NCI-H2029 (cell line): ENCODE results near the gene TNFSF13.

Experiments used
- DNase-seq: peaks from one replicate; lab custom pipeline; 2025; lab: John Stamatoyannopoulos, UW

TNFSF13 gene

GRCh38 chr17:7575481-7575883, 16.9 kb downstream of the TNFSF13 start:
- no peak for DNase-seq

GRCh38 chr17:7575959-7576358, 17.4 kb downstream of the TNFSF13 start:
- no peak for DNase-seq

GRCh38 chr17:7576432-7576937, 17.9 kb downstream of the TNFSF13 start:
- no peak for DNase-seq

DNA sequence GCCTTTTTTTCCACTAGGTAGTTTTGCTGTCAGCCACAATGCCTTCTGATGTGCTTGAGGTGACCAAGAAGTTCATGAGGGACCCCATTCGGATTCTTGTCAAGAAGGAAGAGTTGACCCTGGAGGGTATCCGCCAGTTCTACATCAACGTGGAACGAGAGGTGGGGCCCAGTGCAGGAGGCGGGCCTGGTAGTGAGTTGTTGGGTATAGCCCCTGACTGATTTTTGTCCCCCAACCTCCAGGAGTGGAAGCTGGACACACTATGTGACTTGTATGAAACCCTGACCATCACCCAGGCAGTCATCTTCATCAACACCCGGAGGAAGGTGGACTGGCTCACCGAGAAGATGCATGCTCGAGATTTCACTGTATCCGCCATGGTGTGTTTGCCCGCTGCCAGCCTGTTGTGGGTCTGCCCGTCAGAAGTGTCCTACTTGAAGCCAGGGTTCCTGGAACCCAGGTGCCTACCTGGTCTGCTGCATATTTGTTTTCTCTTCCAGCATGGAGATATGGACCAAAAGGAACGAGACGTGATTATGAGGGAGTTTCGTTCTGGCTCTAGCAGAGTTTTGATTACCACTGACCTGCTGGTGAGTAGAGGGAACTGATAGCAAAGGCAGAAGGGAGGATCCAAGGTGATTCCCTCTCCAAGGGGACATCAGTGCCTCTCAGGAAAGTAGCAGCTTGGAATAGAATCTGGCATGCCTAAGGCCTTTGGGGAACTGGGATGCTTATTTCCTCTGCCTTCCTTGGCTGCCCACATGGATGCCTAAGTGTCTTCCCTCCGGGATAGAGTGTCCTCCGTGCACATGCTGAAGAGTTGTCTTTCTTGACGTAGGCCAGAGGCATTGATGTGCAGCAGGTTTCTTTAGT, 19.0 kb downstream of the TNFSF13 start:
- DNase-seq, result no peak

GRCh38 chr17:7579001-7579833, 20.7 kb downstream of the TNFSF13 start, which contains the start of gene CD68:
TSS of gene CD68 (plus strand) at chr17:7579638. CDS start at chr17:7579678, 40 bp downstream.
- DNase-seq, result peak; percentile 7

DNA sequence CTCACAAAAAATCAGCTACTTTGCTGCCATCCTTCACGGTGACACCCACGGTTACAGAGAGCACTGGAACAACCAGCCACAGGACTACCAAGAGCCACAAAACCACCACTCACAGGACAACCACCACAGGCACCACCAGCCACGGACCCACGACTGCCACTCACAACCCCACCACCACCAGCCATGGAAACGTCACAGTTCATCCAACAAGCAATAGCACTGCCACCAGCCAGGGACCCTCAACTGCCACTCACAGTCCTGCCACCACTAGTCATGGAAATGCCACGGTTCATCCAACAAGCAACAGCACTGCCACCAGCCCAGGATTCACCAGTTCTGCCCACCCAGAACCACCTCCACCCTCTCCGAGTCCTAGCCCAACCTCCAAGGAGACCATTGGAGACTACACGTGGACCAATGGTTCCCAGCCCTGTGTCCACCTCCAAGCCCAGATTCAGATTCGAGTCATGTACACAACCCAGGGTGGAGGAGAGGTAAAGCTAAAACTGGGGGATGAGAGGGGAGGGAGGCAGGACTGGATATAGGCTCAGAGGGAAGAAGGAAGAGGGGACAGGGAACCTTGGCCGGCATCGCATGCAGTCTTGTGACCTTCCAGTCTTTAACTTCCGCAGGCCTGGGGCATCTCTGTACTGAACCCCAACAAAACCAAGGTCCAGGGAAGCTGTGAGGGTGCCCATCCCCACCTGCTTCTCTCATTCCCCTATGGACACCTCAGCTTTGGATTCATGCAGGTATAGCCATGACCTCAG, 21.5 kb downstream of the TNFSF13 start:
- DNase-seq, result no peak

GRCh38 chr17:7580604-7581575, 22.3 kb downstream of the TNFSF13 start:
- DNase-seq, result no peak

- DNase-seq, result no peak
These were observed 24.1 kb downstream of the TNFSF13 start for GRCh38 chr17:7582396-7583252.

DNA sequence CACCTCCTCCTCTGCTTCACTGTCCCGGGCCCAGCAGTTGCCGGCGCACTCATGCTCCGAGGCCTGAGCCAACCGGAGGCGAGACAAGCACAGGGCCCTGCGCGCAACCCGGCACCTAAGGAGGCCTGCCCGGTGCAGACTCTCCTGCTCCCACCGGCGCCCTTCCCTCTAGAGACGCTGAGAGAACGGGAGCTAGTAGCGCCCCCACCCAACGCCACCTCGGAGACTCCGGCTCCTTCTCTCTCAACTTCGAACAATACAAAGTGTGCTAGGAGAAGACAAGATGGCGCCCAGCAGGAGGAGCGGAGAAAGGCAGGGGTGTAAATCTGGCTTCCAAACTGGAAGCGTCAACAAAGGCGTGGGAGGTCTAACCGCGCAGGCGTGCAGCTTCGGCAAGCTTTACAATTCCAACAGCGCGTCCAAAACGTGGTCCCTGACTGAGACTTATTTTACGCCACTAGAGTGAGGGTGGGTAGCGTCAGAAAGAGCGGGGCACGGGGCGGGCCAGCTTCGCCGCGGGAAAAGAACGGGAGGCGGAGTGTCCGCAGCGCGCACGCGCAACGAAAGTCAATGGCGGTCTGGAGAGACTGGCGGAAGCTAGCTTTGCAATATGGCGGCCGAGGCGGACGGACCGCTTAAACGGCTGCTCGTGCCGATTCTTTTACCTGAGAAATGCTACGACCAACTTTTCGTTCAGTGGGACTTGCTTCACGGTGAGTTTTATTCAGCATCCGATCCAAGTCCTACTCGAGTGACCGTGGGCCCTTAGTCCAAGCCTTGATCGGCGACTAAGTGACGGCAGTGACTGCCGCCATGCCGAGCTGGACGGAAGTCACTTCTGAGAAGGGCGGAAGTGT, 24.9 kb downstream of the TNFSF13 start, which contains the start of gene MPDU1:
Gene MPDU1, plus strand, starts transcription at position 600 of the 857 bp plus-strand sequence. Its CDS starts 11 bp downstream, at position 611.
- DNase-seq, result peak; percentile 85

DNA sequence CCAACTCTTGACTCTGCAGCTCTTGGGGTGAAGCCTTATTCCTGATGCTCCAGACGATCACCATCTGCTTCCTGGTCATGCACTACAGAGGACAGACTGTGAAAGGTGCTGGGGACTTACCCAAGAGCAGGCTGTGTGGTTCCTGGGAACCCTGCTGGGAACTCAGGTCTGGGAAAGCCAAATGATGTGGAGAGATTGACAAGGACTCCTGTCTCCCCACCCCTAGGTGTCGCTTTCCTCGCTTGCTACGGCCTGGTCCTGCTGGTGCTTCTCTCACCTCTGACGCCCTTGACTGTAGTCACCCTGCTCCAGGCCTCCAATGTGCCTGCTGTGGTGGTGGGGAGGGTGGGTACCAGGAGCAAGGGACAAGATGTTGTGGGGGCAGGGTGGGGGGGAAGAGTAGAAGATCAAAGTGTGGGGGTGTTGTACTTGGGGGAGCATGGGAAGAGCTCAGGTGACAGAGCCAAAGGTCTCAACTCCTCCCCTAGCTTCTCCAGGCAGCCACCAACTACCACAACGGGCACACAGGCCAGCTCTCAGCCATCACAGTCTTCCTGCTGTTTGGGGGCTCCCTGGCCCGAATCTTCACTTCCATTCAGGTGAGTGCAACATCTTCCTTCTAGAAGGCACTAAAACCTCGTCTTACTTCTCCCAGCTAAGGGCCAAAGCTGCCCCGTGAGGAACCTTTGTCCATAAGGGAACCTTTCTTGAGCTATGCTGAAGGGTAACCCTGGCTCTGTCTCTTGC, 28.3 kb downstream of the TNFSF13 start:
- no peak for DNase-seq

- DNase-seq, result no peak
These were observed 29.0 kb downstream of the TNFSF13 start for GRCh38 chr17:7587420-7588151.

DNA sequence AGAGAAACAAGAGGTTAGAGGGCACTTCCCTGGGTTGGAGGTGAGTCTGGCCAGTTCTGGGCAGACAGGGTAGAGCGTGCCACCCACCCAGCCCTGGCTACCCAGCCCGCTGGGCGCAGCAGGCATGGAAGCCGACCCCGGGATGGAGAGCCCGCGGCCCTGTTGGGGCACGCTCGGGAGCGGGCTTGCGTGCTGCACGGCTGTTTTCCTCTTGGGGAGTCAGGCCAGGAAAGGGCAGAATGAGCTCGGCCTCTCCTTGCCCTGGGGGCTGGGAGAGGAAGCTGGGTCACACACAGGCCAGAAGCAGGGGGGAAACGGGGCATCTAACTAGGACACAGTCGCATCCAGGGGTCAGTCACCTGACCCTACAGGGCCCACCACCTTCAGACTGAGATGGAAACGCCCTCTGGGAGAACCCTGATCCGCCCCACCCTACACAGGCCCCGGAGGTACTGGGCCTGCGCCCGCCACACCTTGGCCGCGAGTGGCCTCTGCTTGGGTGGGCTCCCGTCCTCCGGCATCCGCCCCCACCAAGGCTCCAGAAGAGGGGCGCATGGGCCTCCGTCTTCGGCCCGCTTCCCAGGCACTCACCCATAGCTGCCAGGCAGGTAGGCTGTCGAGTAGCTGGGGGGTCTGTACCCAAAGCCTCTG, 30.1 kb downstream of the TNFSF13 start:
- DNase-seq, result no peak

DNA sequence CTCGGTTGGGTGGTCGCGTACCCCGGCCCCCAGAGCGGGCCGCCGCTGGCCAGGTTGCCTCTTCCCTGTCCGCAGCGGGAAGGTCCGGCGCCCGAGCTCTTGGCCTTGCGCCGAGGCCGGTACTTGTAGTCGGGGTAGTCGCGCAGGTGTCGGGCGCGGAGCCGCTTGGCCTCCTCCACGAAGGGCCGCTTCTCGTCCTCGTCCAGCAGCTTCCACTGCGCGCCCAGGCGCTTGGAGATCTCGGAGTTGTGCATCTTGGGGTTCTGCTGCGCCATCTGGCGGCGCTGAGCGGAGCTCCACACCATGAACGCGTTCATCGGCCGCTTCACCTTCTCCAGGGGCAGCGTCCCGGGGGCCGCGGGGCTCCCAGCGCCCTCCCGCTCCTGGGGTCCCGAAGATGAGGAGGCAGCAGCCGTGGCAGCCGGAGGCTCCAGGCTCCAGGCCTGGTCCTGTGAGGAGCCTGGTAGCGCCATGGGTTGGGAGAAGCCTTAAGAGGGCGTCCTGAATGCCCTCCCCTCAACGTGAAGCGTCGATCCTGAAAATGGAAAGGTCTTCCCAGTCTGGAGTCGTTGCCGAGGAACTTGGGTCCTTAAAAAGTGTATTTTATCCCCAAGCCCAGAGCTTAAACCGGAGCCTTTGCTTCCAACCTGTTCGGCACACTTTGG, 30.8 kb downstream of the TNFSF13 start:
- DNase-seq, result no peak

- DNase-seq, result no peak
These were observed 31.5 kb downstream of the TNFSF13 start, which contains the start of gene SOX15 for GRCh38 chr17:7589891-7590691. TSS of gene SOX15 (minus strand) at chr17:7590094. CDS start at chr17:7589676, 418 bp downstream.

- no peak for DNase-seq
These were observed 32.2 kb downstream of the TNFSF13 start for GRCh38 chr17:7590743-7591142.
